Hepatocyte (in vitro differentiated cells): ENCODE measurements around the gene ERGIC1. TPM values are rescaled to one million over a fixed set of nuclear protein-coding genes. Genes with fewer than 3 reads are reported as not detected.

Experiments used
- DNase-seq: peaks from one replicate; pipeline ENCODE4 v3.0.0-alpha.2; 2016; ENCODE audit warnings: low spot score
- H2AFZ ChIP-seq: fragments of 200-600 bp; sonication (generic); 2 replicates; pipeline ENCODE4 v1.6.0; 2016; ENCODE audit warnings: antibody characterized with exemption, mild to moderate bottlenecking
- H3K27ac ChIP-seq: fragments of 200-600 bp; sonication (generic); 2 replicates; pipeline ENCODE4 v1.5.1; 2016; ENCODE audit warnings: mild to moderate bottlenecking
- H3K27me3 ChIP-seq: fragments of 200-600 bp; sonication (generic); 2 replicates; pipeline ENCODE4 v1.6.1; 2016
- H3K36me3 ChIP-seq: fragments of 200-600 bp; sonication (generic); replicated peaks from 2 replicates; pipeline ENCODE4 v1.5.1; 2016; ENCODE audit warnings: low read depth; ENCODE audit not compliant: insufficient read depth
- H3K4me1 ChIP-seq: fragments of 200-600 bp; sonication (generic); 2 replicates; pipeline ENCODE4 v1.5.1; 2016; ENCODE audit warnings: mild to moderate bottlenecking, moderate library complexity; ENCODE audit not compliant: insufficient read depth
- H3K4me2 ChIP-seq: fragments of 200-600 bp; sonication (generic); 2 replicates; pipeline ENCODE4 v1.6.0; 2016
- H3K4me3 ChIP-seq: fragments of 200-600 bp; sonication (generic); 2 replicates; pipeline ENCODE4 v1.5.1; 2016; ENCODE audit warnings: mild to moderate bottlenecking
- H3K79me2 ChIP-seq: fragments of 200-600 bp; sonication (generic); 2 replicates; pipeline ENCODE4 v1.6.0; 2017; ENCODE audit warnings: mild to moderate bottlenecking
- H3K9me2 ChIP-seq: fragments of 200-600 bp; sonication (generic); replicated peaks from 2 replicates; pipeline ENCODE4 v1.6.0; 2017; ENCODE audit warnings: mild to moderate bottlenecking; ENCODE audit not compliant: insufficient read depth
- H3K9me3 ChIP-seq: fragments of 200-600 bp; sonication (generic); 2 replicates; pipeline ENCODE4 v1.5.1; 2016; ENCODE audit warnings: low read depth, mild to moderate bottlenecking
- H4K20me1 ChIP-seq: fragments of 200-600 bp; sonication (generic); 2 replicates; pipeline ENCODE4 v1.6.0; 2016; ENCODE audit warnings: mild to moderate bottlenecking; ENCODE audit not compliant: insufficient read depth, poor library complexity, severe bottlenecking
- EZH2 ChIP-seq: fragments of 200-600 bp; sonication (generic); IDR thresholded peaks from 2 replicates; pipeline ENCODE4 v1.6.1; 2016; ENCODE audit warnings: antibody characterized with exemption, mild to moderate bottlenecking, borderline replicate concordance
- EZH2phosphoT487 ChIP-seq: fragments of 200-600 bp; sonication (generic); IDR thresholded peaks from one replicate; pipeline ENCODE4 v1.6.1; 2018; ENCODE audit warnings: antibody characterized with exemption, mild to moderate bottlenecking, low read depth, moderate library complexity; ENCODE audit not compliant: unreplicated experiment, severe bottlenecking
- WGBS: methylation state at CpG from one replicate; pipeline ENCODE4 v1.1.6; 2016; ENCODE audit warnings: low lambda C conversion rate; ENCODE audit errors: missing lambda C conversion rate; 5-methylcytosine and 5-hydroxymethylcytosine counted together
- polyA plus RNA-seq: library from polyadenylated mRNA; unstranded; fragments of >200 nt; fragmentation: Nextera tagmentation; extraction: Ambion mirVana; gene quantifications from 2 replicates; pipeline ENCODE4 v1.2.1, GENCODE V29; 2016
- total RNA-seq: library from RNA; depleted of rRNA; stranded (reverse); fragments of >200 nt; gene quantifications from 2 replicates; pipeline ENCODE4 v1.2.3, GENCODE V29; 2014
- TF ChIP-seq, protein P1 (sequence below): fragments of 200-600 bp; sonication (generic); IDR thresholded peaks from 2 replicates; pipeline ENCODE4 v1.5.1; 2016; ENCODE audit warnings: antibody characterized with exemption, mild to moderate bottlenecking; ENCODE audit not compliant: poor library complexity

Gene ERGIC1
- total and polyA plus RNA-seq, 2 experiments from 2014 or later = 39.1 to 107 TPM

DNA sequence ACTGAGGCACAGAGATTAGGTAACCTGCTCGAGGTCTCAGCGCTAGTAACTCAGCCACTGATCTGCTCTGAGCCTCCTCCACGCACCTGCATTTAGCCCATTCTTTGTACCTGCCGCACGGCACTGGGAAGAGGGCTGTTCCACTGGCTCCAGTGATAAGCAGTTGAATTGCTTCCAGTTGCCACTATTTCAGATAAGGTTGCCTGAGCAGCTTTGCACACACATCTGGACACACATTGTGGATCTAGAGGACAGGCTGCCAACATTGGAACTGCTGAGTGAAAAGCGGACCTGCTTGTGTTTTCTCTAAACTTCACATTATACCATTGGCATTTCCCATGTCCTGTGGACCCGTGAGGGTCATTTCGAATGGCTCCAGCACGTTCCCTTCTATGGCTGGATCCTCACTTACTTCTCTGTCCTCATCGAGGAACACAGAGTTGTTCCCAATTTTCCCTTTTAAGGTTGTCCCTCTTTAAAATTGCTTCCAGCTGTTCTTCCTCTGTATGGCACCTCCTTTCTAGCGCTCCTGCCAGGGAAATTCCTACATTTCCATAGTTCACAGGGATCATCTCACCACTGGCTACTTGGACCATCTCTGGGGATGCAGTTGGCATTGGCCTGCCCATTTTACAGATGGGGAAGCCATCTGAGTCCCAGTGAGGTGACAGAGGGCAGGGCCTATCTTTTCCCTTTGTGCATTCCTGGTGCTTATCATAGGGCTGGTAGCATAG, 79.2 kb downstream of the ERGIC1 start:
- H3K27me3 ChIP-seq = no peaks in the 10 kb centered on the region
- H2AFZ ChIP-seq = no peak overlapping the region
- no peak for TF ChIP-seq EZH2
- no peak for TF ChIP-seq EZH2phosphoT487
- TF ChIP-seq, protein P1, sequence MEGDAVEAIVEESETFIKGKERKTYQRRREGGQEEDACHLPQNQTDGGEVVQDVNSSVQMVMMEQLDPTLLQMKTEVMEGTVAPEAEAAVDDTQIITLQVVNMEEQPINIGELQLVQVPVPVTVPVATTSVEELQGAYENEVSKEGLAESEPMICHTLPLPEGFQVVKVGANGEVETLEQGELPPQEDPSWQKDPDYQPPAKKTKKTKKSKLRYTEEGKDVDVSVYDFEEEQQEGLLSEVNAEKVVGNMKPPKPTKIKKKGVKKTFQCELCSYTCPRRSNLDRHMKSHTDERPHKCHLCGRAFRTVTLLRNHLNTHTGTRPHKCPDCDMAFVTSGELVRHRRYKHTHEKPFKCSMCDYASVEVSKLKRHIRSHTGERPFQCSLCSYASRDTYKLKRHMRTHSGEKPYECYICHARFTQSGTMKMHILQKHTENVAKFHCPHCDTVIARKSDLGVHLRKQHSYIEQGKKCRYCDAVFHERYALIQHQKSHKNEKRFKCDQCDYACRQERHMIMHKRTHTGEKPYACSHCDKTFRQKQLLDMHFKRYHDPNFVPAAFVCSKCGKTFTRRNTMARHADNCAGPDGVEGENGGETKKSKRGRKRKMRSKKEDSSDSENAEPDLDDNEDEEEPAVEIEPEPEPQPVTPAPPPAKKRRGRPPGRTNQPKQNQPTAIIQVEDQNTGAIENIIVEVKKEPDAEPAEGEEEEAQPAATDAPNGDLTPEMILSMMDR = no peak
- no peaks in the 10 kb centered on the region for H3K79me2 ChIP-seq
- H3K27ac ChIP-seq = no peak overlapping the region
- H3K4me1 ChIP-seq = no peaks in the 10 kb centered on the region
- no peaks in the 10 kb centered on the region for H4K20me1 ChIP-seq
- no peak overlapping the region for H3K4me2 ChIP-seq
- no peaks in the 10 kb centered on the region for H3K36me3 ChIP-seq
- H3K9me3 ChIP-seq = no peaks in the 10 kb centered on the region
- 94% methylated on average over 11 of the region's 11 CpGs for WGBS
- DNase-seq = no peak
- no peaks in the 10 kb centered on the region for H3K9me2 ChIP-seq
- no peak overlapping the region for H3K4me3 ChIP-seq

DNA sequence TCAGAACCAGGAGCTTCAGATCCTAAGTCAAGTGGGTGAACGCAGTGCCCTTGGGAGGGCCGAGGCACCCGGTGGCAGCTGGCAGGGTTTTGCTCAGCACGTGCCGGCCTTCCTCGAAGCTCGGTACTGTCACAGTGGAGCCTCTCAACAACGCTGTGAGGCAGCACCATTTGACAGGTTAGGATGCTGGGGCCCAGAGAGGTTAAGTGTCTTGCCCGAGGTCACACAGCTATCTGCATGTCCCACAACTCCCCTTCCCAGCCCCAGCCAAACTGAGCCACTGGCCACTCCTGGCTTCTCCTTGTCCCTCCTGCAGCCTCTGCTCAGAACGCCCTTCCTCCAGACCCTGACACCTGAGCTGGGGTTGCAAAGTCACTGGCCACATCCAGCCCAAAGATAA, 81.5 kb downstream of the ERGIC1 start:
- TF ChIP-seq, protein P1 = no peak
- TF ChIP-seq EZH2phosphoT487 = no peak
- TF ChIP-seq EZH2 = no peak
- Histone ChIP-seq H3K36me3 (no peaks in the 10 kb centered on the region), H3K4me3 (no peak overlapping the region), H3K79me2 (no peaks in the 10 kb centered on the region), H3K4me1 (no peaks in the 10 kb centered on the region), H3K9me3 (no peaks in the 10 kb centered on the region), H3K4me2 (no peak overlapping the region), H2AFZ (no peak overlapping the region), H4K20me1 (no peaks in the 10 kb centered on the region), H3K27me3 (no peaks in the 10 kb centered on the region), H3K27ac (no peak overlapping the region), H3K9me2 (no peaks in the 10 kb centered on the region)
- no peak for DNase-seq
- WGBS = 97% methylated on average over 10 of the region's 10 CpGs

DNA sequence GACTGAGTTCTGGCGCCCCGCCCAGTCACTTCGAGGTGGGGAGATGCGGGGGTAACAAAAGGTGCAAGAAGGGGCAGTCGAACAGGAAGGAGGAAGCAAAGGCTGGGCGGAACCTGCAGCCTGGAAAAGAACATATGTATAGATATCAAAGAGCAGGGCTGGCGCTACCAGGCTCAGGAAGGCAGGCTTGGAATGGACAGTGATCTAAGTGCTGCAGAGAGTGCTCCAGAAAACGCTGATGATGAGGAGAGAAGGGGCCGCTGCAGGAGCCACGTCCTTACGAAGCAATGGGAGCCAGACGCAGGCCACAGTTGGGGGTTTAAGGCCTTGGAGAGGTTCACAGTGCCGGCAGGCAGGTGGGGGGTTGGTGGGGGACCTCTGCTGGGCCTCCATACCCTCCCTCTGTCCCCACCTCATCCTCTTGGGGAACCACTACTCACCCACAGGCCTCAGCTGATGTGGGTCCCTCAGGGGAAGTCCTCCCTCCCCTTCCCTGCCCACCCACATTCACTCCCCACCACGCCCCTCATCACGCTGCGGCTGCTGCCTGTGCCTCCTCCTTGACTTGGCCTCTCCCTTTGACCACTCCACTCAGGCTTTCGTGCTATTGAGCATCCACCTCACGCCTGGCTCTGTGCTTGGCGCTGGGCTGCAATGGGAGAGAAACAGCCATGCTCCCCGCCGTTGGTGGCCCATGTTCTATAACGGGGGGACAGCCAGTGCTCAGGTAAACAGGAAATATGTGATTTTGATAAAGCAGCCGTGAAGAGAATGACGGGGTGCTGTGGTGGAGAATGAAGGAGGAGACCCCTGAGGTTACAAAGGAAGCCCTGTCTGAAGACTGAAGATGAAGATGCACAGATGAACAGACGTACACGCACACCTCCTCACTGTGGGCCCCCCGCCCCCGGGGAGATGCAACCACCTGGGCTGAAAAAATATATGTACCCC, 84.6 kb downstream of the ERGIC1 start:
- DNase-seq = no peak
- no peaks in the 10 kb centered on the region for H3K79me2 ChIP-seq
- no peak for TF ChIP-seq EZH2
- TF ChIP-seq EZH2phosphoT487 = no peak
- TF ChIP-seq, protein P1 = no peak
- no peaks in the 10 kb centered on the region for H3K27me3 ChIP-seq
- no peak overlapping the region for H3K27ac ChIP-seq
- no peaks in the 10 kb centered on the region for H4K20me1 ChIP-seq
- no peaks in the 10 kb centered on the region for H3K4me1 ChIP-seq
- no peak overlapping the region for H3K4me3 ChIP-seq
- no peak overlapping the region for H2AFZ ChIP-seq
- H3K9me2 ChIP-seq = no peaks in the 10 kb centered on the region
- H3K4me2 ChIP-seq = no peak overlapping the region
- no peaks in the 10 kb centered on the region for H3K9me3 ChIP-seq
- WGBS = 90% methylated on average over 27 of the region's 28 CpGs
- H3K36me3 ChIP-seq = no peaks in the 10 kb centered on the region
